Stimulated activated CD8-positive, alpha-beta memory T cell treated with anti-CD3 and anti-CD28 coated beads, Interleukin-7, amount 100 ng/mL, for 24 hours (primary cell): ENCODE measurements around the gene DLEU7.

ENCODE experiments used
- DNase-seq: peaks from one replicate; pipeline ENCODE4 v3.0.0-alpha.2; 2020; ENCODE audit warnings: low read depth

DLEU7 gene

DNA sequence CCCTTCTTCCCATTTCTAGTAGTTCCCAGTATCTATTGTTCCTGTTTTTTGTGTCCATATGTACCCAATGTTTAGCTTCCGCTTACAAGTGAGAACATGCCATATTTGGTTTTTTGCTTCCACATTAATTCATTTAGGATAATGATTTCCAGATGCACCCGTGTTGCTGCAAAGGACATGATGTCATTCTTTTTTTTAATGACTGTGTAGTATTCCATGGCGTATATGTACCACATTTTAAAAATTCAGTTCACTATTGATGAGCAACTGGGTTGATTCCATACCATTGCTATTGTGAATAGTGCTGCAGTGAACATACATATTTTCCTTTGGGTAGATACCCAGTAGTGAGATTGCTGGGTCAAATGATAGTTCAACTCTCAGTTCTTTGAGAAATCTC, 50.5 kb downstream of the DLEU7 start:
- DNase-seq: no peak

GRCh38 chr13:50788551-50789210, 54.8 kb downstream of the DLEU7 start:
- DNase-seq: no peak

DNA sequence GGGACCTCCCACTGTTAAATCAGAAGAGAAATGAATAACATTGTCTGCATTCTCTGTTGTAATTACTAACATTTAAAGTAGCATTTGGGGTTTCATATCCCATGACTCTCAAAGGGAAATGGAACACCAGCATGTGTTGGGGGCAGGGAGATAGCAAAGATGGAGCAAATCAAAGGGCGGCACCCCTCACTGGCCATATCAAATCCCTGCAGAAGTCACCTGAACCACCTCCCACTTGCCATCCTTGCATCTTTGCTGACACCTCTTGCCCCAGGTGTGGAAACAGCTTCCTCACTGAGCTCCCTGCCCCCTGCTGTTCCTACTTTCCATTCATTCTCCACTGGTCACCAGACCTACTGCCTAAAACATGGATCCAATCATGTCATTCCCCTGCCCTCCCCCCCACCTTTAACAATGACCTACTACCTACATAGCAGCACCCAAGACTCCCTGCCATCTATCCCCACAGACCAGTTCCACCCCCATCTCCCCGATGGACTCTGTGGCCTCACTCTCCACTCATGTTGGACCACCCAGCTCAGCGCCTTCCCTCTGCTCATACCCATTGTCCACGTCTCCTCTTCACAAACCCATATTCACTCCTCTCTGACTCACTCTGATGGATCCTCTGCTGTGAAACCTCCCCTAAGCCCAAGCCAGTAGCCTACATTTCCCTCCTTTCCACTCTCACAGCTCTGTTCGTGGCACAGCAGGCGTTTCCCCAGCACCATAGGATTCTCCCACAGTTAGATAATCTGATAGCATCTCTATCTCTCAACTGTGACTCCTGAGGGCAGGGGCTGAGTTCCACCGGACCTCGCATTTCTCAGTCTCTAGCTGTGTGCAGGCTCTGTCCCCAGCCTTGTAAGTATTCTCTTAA, 55.9 kb downstream of the DLEU7 start:
- DNase-seq: no peak

DNA sequence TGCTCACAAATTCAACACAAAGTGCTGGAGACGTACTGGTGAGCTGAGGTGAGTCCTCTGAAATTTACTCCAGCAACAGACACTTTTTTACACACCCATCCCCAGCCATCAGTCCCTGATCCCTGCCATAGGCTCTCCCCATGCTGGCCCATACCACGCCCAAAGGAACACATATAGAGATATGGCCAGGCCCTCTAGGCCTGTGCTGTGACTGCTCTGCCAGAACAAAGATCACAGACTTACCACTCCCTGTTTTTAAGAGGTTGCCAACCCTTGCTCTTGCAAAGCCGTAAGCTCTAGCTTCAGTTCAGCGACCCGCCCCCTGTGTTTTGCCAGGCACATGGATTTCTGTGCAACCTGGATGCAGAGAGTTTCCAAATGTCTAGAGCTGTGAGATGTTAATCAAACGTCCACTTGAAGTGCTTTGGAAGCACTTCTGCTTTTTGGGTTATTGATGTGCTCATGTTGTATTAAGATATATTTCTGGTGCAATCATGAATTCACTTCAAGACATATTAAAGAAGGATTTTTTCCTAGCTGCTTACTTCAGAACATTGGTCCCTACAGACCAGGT, 59.7 kb downstream of the DLEU7 start:
- no peak for DNase-seq

DNA sequence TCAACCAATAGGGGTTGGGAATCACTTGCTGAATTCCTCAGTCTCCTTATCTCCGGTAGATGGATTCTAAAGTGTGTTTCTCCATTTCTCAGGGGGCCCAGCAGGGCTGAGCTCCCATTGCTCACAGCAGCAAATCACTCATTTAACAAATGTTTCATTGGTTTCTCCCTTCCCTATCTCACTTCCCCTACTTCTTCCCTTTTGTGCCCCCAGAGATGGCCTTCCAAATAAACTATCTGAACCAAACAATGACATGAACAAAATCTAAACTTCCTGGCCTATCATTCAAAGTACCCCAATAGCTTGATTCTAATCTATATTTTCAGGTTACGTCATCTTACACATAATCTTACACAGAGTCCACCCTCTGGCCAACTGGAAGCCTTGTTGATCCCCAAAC, 60.4 kb downstream of the DLEU7 start:
- no peak for DNase-seq

GRCh38 chr13:50780201-50781015, 63.1 kb downstream of the DLEU7 start:
- DNase-seq: no peak

GRCh38 chr13:50779443-50780200, 63.9 kb downstream of the DLEU7 start:
- DNase-seq: no peak
